SU-DHL-6 (cell line): ENCODE data around the gene SH3RF2.

Source experiments
- H2AFZ ChIP-seq: fragments of 200-600 bp; sonication (generic); 2 replicates; pipeline ENCODE4 v1.6.1; 2014; ENCODE audit warnings: low read depth, mild to moderate bottlenecking, moderate library complexity, mixed read lengths, antibody characterized with exemption, low read length; ENCODE audit not compliant: severe bottlenecking
- H3F3A ChIP-seq: fragments of 200-600 bp; shearing (Covaris generic); 2 replicates; pipeline ENCODE4 v1.6.0; 2016; ENCODE audit warnings: antibody characterized with exemption, mild to moderate bottlenecking; ENCODE audit not compliant: insufficient read depth
- H3K27ac ChIP-seq: fragments of 200-600 bp; sonication (generic); 2 replicates; pipeline ENCODE4 v1.5.1; 2016; ENCODE audit warnings: low read depth, mild to moderate bottlenecking, low read length, moderate library complexity, mixed read lengths
- H3K27me3 ChIP-seq: fragments of 200-600 bp; sonication (generic), shearing (Covaris generic); 2 replicates; pipeline ENCODE4 v1.6.0; 2014; ENCODE audit warnings: mild to moderate bottlenecking, low read length
- H3K36me3 ChIP-seq: fragments of 200-600 bp; sonication (generic); 2 replicates; pipeline ENCODE4 v1.6.1; 2014; ENCODE audit warnings: mild to moderate bottlenecking, low read length, mixed read lengths
- H3K4me2 ChIP-seq: fragments of 300-600, 200-600 bp; shearing (Covaris generic), sonication (generic); 2 replicates; pipeline ENCODE4 v1.6.0; 2014; ENCODE audit warnings: low read length, low read depth, mild to moderate bottlenecking; ENCODE audit not compliant: poor library complexity, severe bottlenecking
- H3K4me3 ChIP-seq: fragments of 200-600 bp; sonication (generic); 2 replicates; pipeline ENCODE4 v1.5.1; 2014; ENCODE audit warnings: antibody characterized with exemption, low read length, mild to moderate bottlenecking, mixed read lengths; ENCODE audit not compliant: insufficient read depth, poor library complexity, severe bottlenecking
- H3K79me2 ChIP-seq: fragments of 200-600 bp; sonication (generic); 2 replicates; pipeline ENCODE4 v1.6.1; 2014; ENCODE audit warnings: mild to moderate bottlenecking, low read length, moderate library complexity; ENCODE audit not compliant: insufficient read depth
- H3K9ac ChIP-seq: fragments of 200-600 bp; sonication (generic); 2 replicates; pipeline ENCODE4 v1.7.0; 2014; ENCODE audit warnings: mild to moderate bottlenecking, low read length
- H3K9me2 ChIP-seq: fragments of 200-600 bp; sonication (generic); replicated peaks from 2 replicates; pipeline ENCODE4 v1.6.1; 2014; ENCODE audit warnings: low read length; ENCODE audit not compliant: insufficient read depth
- H3K9me3 ChIP-seq: fragments of 200-600 bp; sonication (generic); 2 replicates; pipeline ENCODE4 v1.6.1; 2014; ENCODE audit warnings: low read length, mixed read lengths; ENCODE audit not compliant: insufficient read depth
- H4K20me1 ChIP-seq: fragments of 200-600 bp; sonication (generic); 2 replicates; pipeline ENCODE4 v1.6.1; 2014; ENCODE audit warnings: low read depth, mild to moderate bottlenecking, antibody characterized with exemption, low read length, moderate library complexity, mixed read lengths
- CTCF ChIP-seq: fragments of 200-600 bp; sonication (generic); IDR thresholded peaks from one replicate; pipeline ENCODE4 v1.5.1; 2017; ENCODE audit warnings: antibody characterized with exemption, mild to moderate bottlenecking, low read length, moderate library complexity; ENCODE audit not compliant: insufficient read depth, poor library complexity, severe bottlenecking
- EZH2phosphoT487 ChIP-seq: fragments of 200-600 bp; sonication (generic), shearing (Covaris generic); conservative IDR thresholded peaks from 2 replicates; pipeline ENCODE4 v1.6.1; 2018; ENCODE audit warnings: mild to moderate bottlenecking, antibody characterized with exemption, low read length, moderate library complexity, mixed read lengths

The SH3RF2 gene

GRCh38 chr5:146073239-146073900 is 137.0 kb downstream of the SH3RF2 start:
- H3K4me3 ChIP-seq: no peak overlapping the region
- H3F3A ChIP-seq: no peaks in the 10 kb centered on the region
- H3K9me2 ChIP-seq: no peaks in the 10 kb centered on the region
- H4K20me1 ChIP-seq: no peaks in the 10 kb centered on the region
- H3K4me2 ChIP-seq: no peak overlapping the region
- no peaks in the 10 kb centered on the region for H3K79me2 ChIP-seq
- H3K9ac ChIP-seq: no peak overlapping the region
- no peaks in the 10 kb centered on the region for H3K36me3 ChIP-seq
- H3K9me3 ChIP-seq: no peaks in the 10 kb centered on the region
- TF ChIP-seq EZH2phosphoT487 (no peak), CTCF (no peak)
- no peak overlapping the region for H2AFZ ChIP-seq
- H3K27ac ChIP-seq: no peak overlapping the region
- no peaks in the 10 kb centered on the region for H3K27me3 ChIP-seq

GRCh38 chr5:146076028-146076427 is 139.7 kb downstream of the SH3RF2 start:
- Histone ChIP-seq H3K9me3 (no peaks in the 10 kb centered on the region), H4K20me1 (no peaks in the 10 kb centered on the region), H3F3A (no peaks in the 10 kb centered on the region), H3K9ac (no peak overlapping the region), H3K36me3 (no peaks in the 10 kb centered on the region), H3K4me3 (no peak overlapping the region), H3K27me3 (no peaks in the 10 kb centered on the region), H3K9me2 (no peaks in the 10 kb centered on the region), H2AFZ (no peak overlapping the region), H3K27ac (no peak overlapping the region), H3K79me2 (no peaks in the 10 kb centered on the region), H3K4me2 (no peak overlapping the region)
- TF ChIP-seq CTCF (no peak), EZH2phosphoT487 (no peak)

- TF ChIP-seq EZH2phosphoT487: no peak
- Histone ChIP-seq H2AFZ (no peak overlapping the region), H3K9me3 (no peaks in the 10 kb centered on the region), H3K9me2 (no peaks in the 10 kb centered on the region), H3K4me2 (no peak overlapping the region), H3K27ac (no peak overlapping the region), H3K27me3 (no peaks in the 10 kb centered on the region), H3K79me2 (no peaks in the 10 kb centered on the region), H3K9ac (no peak overlapping the region), H3F3A (no peaks in the 10 kb centered on the region), H3K4me3 (no peak overlapping the region), H4K20me1 (no peaks in the 10 kb centered on the region), H3K36me3 (no peaks in the 10 kb centered on the region)
These were observed 140.1 kb downstream of the SH3RF2 start for GRCh38 chr5:146076455-146076854.

GRCh38 chr5:146078566-146078965 is 142.2 kb downstream of the SH3RF2 start:
- no peaks in the 10 kb centered on the region for H3F3A ChIP-seq
- TF ChIP-seq EZH2phosphoT487: no peak
- TF ChIP-seq CTCF: no peak

More at GRCh38 chr5:146078566-146078965, 142.2 kb downstream of the SH3RF2 start:
- Histone ChIP-seq H3K4me2 (no peak overlapping the region), H3K36me3 (no peaks in the 10 kb centered on the region), H3K27me3 (no peaks in the 10 kb centered on the region), H3K4me3 (no peak overlapping the region), H3K27ac (no peak overlapping the region), H3K79me2 (no peaks in the 10 kb centered on the region), H3K9me3 (no peaks in the 10 kb centered on the region), H4K20me1 (no peaks in the 10 kb centered on the region), H3K9me2 (no peaks in the 10 kb centered on the region), H3K9ac (no peak overlapping the region), H2AFZ (no peak overlapping the region)
